Measurements from ENCODE around the gene U2SURP. TPM values are rescaled to one million over a fixed set of nuclear protein-coding genes. Genes with fewer than 3 reads are reported as not detected.
"Not testable (repeated sequence)": the region's sequence is repeated elsewhere in the genome, so short reads cannot be mapped to it uniquely, and the experiment has no call there.

U2SURP gene
- polyA plus RNA-seq, 6 donors from 2014 or later, result 87.3 to 188 (median 132) TPM

- no peaks in the 10 kb centered on the region for H3K9me3 Mint-ChIP-seq
- peak overlapping the region; percentile 93 to 100 (median 100) for H3K4me3 Mint-ChIP-seq
- peaks cover 3 to 13% (median 6%) of the 10 kb centered on the region in 3 donors for H3K27me3 Mint-ChIP-seq
- DNase-seq, result no peak
- no peak for ATAC-seq (ENCODE audit: low read depth in 2 of 2)
- H3K27ac Mint-ChIP-seq, result peak overlapping the region; percentile 81 to 99 (median 97)
- peaks cover 5 to 7% of the 10 kb centered on the region in 2 donors for H3K36me3 Mint-ChIP-seq
- peaks cover 42 to 56% (median 55%) of the 10 kb centered on the region in 3 donors for H3K4me1 Mint-ChIP-seq
These were observed 1.4 kb downstream of the U2SURP start for GRCh38 chr3:143002727-143003126.

- peaks cover 0 to 8% (median 0%) of the 10 kb centered on the region in 3 donors for H3K27me3 Mint-ChIP-seq
- no peak overlapping the region for H3K27ac Mint-ChIP-seq
- H3K9me3 Mint-ChIP-seq, result no peaks in the 10 kb centered on the region
- no peak for DNase-seq
- peaks cover 50 to 70% (median 67%) of the 10 kb centered on the region in 3 donors for H3K4me1 Mint-ChIP-seq
- ATAC-seq (ENCODE audit: low read depth in 2 of 2), result no peak
- no peak overlapping the region for H3K4me3 Mint-ChIP-seq
- H3K36me3 Mint-ChIP-seq, result peaks cover 5 to 7% of the 10 kb centered on the region in 2 donors
These were observed 3.5 kb downstream of the U2SURP start for GRCh38 chr3:143004823-143005222.

DNA sequence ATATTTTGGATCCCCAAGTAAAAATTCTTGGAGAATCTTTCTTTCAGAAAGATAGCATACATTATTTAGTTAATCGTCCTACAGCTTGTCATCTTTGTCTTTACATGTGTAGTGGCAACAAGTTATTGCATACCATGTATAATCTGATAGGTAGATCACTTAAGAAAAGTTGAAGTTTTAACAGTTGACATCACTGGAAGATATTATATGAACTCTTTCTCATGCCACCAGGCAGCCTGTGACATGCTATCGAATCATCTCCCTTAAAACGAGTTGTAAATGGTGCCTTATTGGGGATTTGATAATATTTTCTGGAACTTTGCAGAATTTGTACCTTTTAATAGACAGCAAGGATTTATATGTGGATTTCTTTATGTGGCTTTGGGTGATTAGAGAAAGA is 8.7 kb downstream of the U2SURP start:
- H3K4me1 Mint-ChIP-seq, result peaks cover 30 to 54% (median 43%) of the 10 kb centered on the region in 3 donors
- no peak for ATAC-seq (ENCODE audit: low read depth in 2 of 2)
- H3K27me3 Mint-ChIP-seq, result no peaks in the 10 kb centered on the region
- no peak for DNase-seq
- no peaks in the 10 kb centered on the region for H3K36me3 Mint-ChIP-seq
- no peak overlapping the region for H3K4me3 Mint-ChIP-seq
- H3K9me3 Mint-ChIP-seq, result no peaks in the 10 kb centered on the region
- peak overlapping the region in 1 of 6 donors; percentile 16 for H3K27ac Mint-ChIP-seq

DNA sequence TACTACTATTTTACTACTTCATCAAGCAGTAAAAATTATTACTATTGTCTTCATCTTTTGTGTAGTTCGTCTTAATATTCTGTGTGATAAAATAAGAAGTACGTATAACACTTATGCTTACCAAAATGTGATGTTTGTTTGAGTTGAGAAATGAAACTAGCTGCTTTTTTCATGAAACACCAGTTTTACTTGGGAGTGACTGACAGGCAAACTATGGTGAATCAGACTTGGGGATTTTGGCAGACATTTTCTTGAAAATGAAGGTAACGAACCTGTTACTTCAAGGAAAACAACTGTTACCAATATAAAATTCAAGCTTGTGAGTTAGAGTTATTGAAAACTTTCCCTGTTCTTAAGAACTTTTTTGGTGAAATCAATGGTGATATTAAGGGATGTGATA is 10.3 kb downstream of the U2SURP start:
- Mint-ChIP-seq H3K4me1 (peaks cover 23 to 46% (median 32%) of the 10 kb centered on the region in 3 donors), H3K4me3 (no peak overlapping the region)
- no peak for DNase-seq

GRCh38 chr3:143014921-143015320 is 13.6 kb downstream of the U2SURP start:
- Mint-ChIP-seq H3K4me3 (no peak overlapping the region), H3K27ac (peak overlapping the region in 1 of 6 donors; percentile 16)

More for the DNA sequence above, 10.3 kb downstream of the U2SURP start:
- no peak for ATAC-seq (ENCODE audit: low read depth in 2 of 2)
- H3K36me3 Mint-ChIP-seq, result no peaks in the 10 kb centered on the region
- no peaks in the 10 kb centered on the region for H3K27me3 Mint-ChIP-seq
- H3K27ac Mint-ChIP-seq, result no peak overlapping the region
- H3K9me3 Mint-ChIP-seq, result no peaks in the 10 kb centered on the region

DNA sequence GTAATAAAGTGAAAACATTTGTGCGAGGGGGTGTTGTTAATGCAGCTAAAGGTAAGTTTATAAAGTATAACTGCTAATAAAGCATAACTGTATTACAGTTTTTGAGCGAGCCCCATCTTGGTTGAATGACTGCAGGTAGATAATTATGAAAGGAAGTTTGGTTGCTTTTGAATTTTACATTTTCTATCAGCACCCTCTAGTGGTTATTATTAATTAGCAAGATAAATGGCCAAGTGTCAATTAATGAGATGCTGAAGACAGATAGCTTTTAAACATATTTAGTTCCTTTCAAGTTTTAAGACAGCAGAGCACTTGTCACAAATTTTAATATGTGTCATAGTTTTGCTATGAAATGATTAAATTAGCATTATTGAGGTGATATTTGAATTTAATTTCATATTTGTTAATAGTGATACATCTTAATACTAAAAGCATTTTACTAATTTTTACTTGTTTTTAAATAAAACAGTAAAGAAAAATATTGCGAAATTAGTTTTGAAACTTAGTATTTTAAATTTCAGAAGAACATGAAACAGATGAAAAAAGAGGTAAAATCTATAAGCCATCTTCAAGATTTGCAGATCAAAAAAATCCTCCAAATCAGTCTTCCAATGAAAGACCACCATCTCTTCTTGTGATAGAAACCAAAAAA is 15.1 kb downstream of the U2SURP start:
- peaks cover 0 to 2% (median 0%) of the 10 kb centered on the region in 7 donors for H3K9me3 Mint-ChIP-seq
- DNase-seq (peak; percentile 15), ATAC-seq (ENCODE audit: low read depth in 2 of 2) (peak in 1 of 2 donors; percentile 36)
- H3K4me1 Mint-ChIP-seq, result peaks cover 0 to 5% (median 0%) of the 10 kb centered on the region in 3 donors
- peaks cover 8 to 21% of the 10 kb centered on the region in 2 donors for H3K36me3 Mint-ChIP-seq
- H3K27me3 Mint-ChIP-seq, result no peaks in the 10 kb centered on the region
- H3K27ac Mint-ChIP-seq, result no peak overlapping the region
- no peak overlapping the region for H3K4me3 Mint-ChIP-seq

More at GRCh38 chr3:143014921-143015320, 13.6 kb downstream of the U2SURP start:
- Mint-ChIP-seq H3K36me3 (peaks cover 0 to 12% of the 10 kb centered on the region in 2 donors), H3K4me1 (peaks cover 5 to 17% (median 8%) of the 10 kb centered on the region in 3 donors), H3K9me3 (peaks cover 0 to 2% (median 0%) of the 10 kb centered on the region in 7 donors), H3K27me3 (no peaks in the 10 kb centered on the region)
- ATAC-seq (ENCODE audit: low read depth in 2 of 2) (no peak), DNase-seq (no peak)

GRCh38 chr3:143024351-143024960 is 23.1 kb downstream of the U2SURP start:
- Mint-ChIP-seq H3K4me1 (no peaks in the 10 kb centered on the region), H3K4me3 (no peak overlapping the region), H3K27ac (peak overlapping the region in 1 of 6 donors; percentile 69), H3K27me3 (no peaks in the 10 kb centered on the region), H3K9me3 (peaks cover 0 to 3% (median 0%) of the 10 kb centered on the region in 7 donors), H3K36me3 (peaks cover 39 to 47% of the 10 kb centered on the region in 2 donors)
- ATAC-seq (ENCODE audit: low read depth in 2 of 2) (no peak), DNase-seq (no peak)

GRCh38 chr3:143031327-143031726 is 30.0 kb downstream of the U2SURP start:
- Mint-ChIP-seq H3K4me3 (no peak overlapping the region), H3K9me3 (peaks cover 0 to 3% (median 0%) of the 10 kb centered on the region in 7 donors), H3K4me1 (peaks cover 0 to under 1% (median 0%) of the 10 kb centered on the region in 3 donors), H3K27me3 (no peaks in the 10 kb centered on the region), H3K27ac (peak overlapping the region in 1 of 6 donors; percentile 55), H3K36me3 (peaks cover 32 to 36% of the 10 kb centered on the region in 2 donors)
- DNase-seq (no peak), ATAC-seq (ENCODE audit: low read depth in 2 of 2) (no peak)

DNA sequence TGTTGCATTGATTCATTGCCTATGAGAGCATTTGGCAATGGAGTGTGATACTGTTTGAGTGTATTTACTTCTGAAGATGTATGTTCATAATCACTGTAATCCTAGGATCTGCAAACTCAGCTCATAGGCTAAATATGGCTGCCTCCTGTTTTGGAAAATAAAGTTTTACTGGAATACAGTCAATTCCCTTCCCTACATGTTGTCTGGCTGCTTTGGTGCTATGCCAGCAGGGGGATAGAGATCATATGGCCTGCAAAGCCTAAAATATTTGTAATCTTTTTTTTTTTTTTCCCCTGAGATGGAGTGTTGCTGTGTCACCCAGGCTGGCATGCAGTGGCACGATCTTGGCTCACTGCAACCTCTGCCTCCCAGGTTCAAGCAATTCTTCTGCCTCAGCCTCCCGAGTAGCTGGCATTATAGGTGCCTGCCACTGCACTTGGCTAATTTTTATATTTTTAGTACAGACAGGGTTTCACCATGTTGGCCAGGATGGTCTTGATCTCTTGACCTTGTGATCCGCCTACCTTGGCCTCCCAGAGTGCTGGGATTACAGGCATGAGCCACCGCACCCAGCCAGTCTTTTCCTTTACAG is 30.5 kb downstream of the U2SURP start:
- peaks cover 32 to 34% of the 10 kb centered on the region in 2 donors for H3K36me3 Mint-ChIP-seq
- not testable (repeated sequence) for H3K4me3 Mint-ChIP-seq

GRCh38 chr3:143035466-143036211 is 34.3 kb downstream of the U2SURP start:
- H3K27me3 Mint-ChIP-seq, result no peaks in the 10 kb centered on the region
- peaks cover 8 to 17% of the 10 kb centered on the region in 2 donors for H3K36me3 Mint-ChIP-seq
- DNase-seq (no peak), ATAC-seq (ENCODE audit: low read depth in 2 of 2) (no peak)
- H3K4me1 Mint-ChIP-seq, result peaks cover 0 to 5% (median 0%) of the 10 kb centered on the region in 3 donors
- peak overlapping the region in 1 of 6 donors; percentile 2 for H3K27ac Mint-ChIP-seq
- no peak overlapping the region for H3K4me3 Mint-ChIP-seq
- H3K9me3 Mint-ChIP-seq, result no peaks in the 10 kb centered on the region

More for the DNA sequence above, 30.5 kb downstream of the U2SURP start:
- H3K4me1 Mint-ChIP-seq; DNase-seq; ATAC-seq (ENCODE audit: low read depth in 2 of 2); H3K9me3 Mint-ChIP-seq; H3K27me3 Mint-ChIP-seq: not testable (repeated sequence)
- peak overlapping the region in 1 of 6 donors; percentile 47 for H3K27ac Mint-ChIP-seq

DNA sequence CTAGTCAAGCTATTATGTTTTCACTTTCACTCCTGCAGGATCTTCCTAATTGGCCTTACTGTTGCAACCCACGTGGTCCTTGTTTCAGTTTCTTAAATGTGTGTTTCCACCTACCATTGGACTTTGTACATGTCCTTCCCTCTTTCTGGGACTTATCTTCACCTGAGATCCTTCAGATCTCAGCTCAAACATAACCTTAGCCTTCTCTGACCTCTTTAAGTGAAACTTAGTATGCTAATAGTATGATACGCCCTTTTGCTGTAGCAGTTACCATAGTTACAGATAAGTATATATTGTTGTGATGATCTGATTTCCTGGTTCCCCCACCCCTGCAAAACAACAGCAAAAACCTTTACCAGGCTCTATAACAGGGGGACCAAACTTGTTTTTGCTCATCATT is 35.2 kb downstream of the U2SURP start:
- no peak for DNase-seq
- Mint-ChIP-seq H3K9me3 (no peaks in the 10 kb centered on the region), H3K4me3 (no peak overlapping the region), H3K27me3 (no peaks in the 10 kb centered on the region), H3K27ac (peak overlapping the region in 2 of 6 donors; percentile 17 to 85), H3K36me3 (peaks cover 1 to 17% of the 10 kb centered on the region in 2 donors), H3K4me1 (peaks cover 0 to 5% (median 0%) of the 10 kb centered on the region in 3 donors)
- ATAC-seq (ENCODE audit: low read depth in 2 of 2), result peak in 1 of 2 donors; percentile 35

DNA sequence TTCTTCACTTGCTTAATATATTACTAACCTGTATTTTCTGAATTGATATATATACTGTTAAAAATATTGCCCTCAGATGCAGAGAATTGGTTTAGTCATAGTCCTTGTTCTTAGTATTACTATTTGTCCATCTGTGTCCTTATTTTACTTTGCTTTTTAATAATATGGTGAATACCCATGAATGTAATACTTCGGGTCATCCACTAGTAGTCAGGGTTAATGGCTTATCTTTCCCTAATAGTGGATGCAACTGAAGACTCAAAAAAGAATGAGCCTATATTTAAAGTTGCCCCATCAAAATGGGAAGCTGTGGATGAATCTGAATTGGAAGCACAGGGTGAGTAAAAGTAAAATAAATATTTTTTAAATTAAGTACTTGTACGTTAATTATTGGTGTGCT is 36.5 kb downstream of the U2SURP start:
- Mint-ChIP-seq H3K36me3 (peaks cover 0 to 14% of the 10 kb centered on the region in 2 donors), H3K27ac (no peak overlapping the region), H3K27me3 (no peaks in the 10 kb centered on the region), H3K9me3 (no peaks in the 10 kb centered on the region), H3K4me3 (no peak overlapping the region), H3K4me1 (peaks cover 0 to 5% (median 0%) of the 10 kb centered on the region in 3 donors)
- no peak for DNase-seq
- no peak for ATAC-seq (ENCODE audit: low read depth in 2 of 2)

All from naive B cell (primary cell).